HL-60 (cell line): Measurements from ENCODE around the gene CREB3L1.

ENCODE experiments used
- DNase-seq, 2 experiments: peaks; one replicate each; pipeline ENCODE4 v3.0.0-alpha.2; 2010 to 2020; ENCODE audit warnings: low read depth in 1 of 2, low spot score in 1 of 2
- H3K27ac ChIP-seq: fragments of 250-450 bp; sonication (Bioruptor Pico); replicated peaks from 2 replicates; pipeline ENCODE4 v1.5.1; 2020; ENCODE audit warnings: mild to moderate bottlenecking, moderate library complexity
- H3K27me3 ChIP-seq: fragments of 250-450 bp; sonication (Bioruptor Pico); 2 replicates; pipeline ENCODE4 v1.5.1; 2021; ENCODE audit warnings: mild to moderate bottlenecking, moderate library complexity; ENCODE audit not compliant: insufficient read depth, poor library complexity, severe bottlenecking
- H3K4me3 ChIP-seq: replicated peaks from 2 replicates; pipeline ENCODE4 v1.5.1; 2011; ENCODE audit warnings: mild to moderate bottlenecking, control low read depth, low read length; ENCODE audit not compliant: insufficient read depth
- CTCF ChIP-seq: IDR thresholded peaks from one replicate; pipeline ENCODE4 v1.5.1; 2011; ENCODE audit warnings: low read length, control low read depth, inconsistent platforms; ENCODE audit not compliant: insufficient read depth
- GABPA ChIP-seq: IDR thresholded peaks from 2 replicates; pipeline ENCODE4 v1.6.1; 2012; ENCODE audit warnings: low read depth
- POLR2AphosphoS5 ChIP-seq: IDR thresholded peaks from 2 replicates; pipeline ENCODE4 v1.6.1; 2012; ENCODE audit warnings: low read depth
- SPI1 ChIP-seq: IDR thresholded peaks from 2 replicates; pipeline ENCODE4 v1.6.1; 2012; ENCODE audit warnings: low read depth, mild to moderate bottlenecking, borderline replicate concordance
- TF ChIP-seq, protein P1 (sequence below): IDR thresholded peaks from 2 replicates; pipeline ENCODE4 v1.6.1; 2012; ENCODE audit warnings: low read depth; ENCODE audit not compliant: insufficient replicate concordance

CREB3L1 gene

GRCh38 chr11:46335271-46335670 is 57.8 kb downstream of the CREB3L1 start:
- H3K27me3 ChIP-seq = no peaks in the 10 kb centered on the region
- H3K27ac ChIP-seq = peak overlapping the region; percentile 64
- no peak for DNase-seq
- TF ChIP-seq GABPA = no peak
- H3K4me3 ChIP-seq = no peak overlapping the region

GRCh38 chr11:46335890-46336562 is 58.6 kb downstream of the CREB3L1 start:
- peak overlapping the region; percentile 64 for H3K27ac ChIP-seq

DNA sequence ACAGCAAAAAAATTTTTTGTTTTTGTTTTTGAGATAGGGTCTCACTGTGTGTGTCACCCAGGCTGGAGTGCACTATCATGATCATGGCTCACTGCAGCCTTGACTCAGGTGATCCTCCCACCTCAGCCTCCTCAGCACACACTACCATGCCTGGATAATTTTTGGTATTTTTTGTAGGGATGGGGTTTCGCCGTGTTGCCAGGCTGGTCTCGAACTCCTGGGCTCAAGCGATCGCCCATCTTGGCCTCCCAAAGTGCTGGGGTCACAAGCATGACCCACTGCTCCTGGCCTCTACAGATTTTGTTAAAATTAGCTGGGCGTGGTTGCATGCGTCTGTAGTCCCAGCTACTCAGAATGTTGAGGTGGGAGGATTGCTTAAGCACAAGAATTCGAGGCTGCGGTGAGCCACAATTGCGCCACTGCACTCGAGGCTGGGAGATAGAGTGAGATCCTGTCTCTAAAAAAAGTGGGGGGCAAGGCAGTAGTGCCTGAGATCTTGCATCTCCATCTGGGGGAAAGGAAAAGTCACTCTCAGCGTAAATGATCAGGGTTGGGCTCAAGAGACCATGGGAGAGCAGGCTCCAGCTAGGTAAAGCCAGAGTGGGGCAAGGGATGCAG is 59.2 kb downstream of the CREB3L1 start:
- peak; percentile 98 to 99 for DNase-seq
- H3K27ac ChIP-seq = peak overlapping the region; percentile 64
- H3K27me3 ChIP-seq = no peaks in the 10 kb centered on the region
- H3K4me3 ChIP-seq = no peak overlapping the region
- peak; percentile 99 for TF ChIP-seq POLR2AphosphoS5
- no peak for TF ChIP-seq CTCF

More at GRCh38 chr11:46335890-46336562, 58.6 kb downstream of the CREB3L1 start:
- no peaks in the 10 kb centered on the region for H3K27me3 ChIP-seq
- DNase-seq = peak in 1 of 2 experiments; percentile 67
- no peak overlapping the region for H3K4me3 ChIP-seq
- TF ChIP-seq POLR2AphosphoS5 = no peak
- TF ChIP-seq SPI1 = peak; percentile 19; the same call in 1 of the 2 replicates

DNA sequence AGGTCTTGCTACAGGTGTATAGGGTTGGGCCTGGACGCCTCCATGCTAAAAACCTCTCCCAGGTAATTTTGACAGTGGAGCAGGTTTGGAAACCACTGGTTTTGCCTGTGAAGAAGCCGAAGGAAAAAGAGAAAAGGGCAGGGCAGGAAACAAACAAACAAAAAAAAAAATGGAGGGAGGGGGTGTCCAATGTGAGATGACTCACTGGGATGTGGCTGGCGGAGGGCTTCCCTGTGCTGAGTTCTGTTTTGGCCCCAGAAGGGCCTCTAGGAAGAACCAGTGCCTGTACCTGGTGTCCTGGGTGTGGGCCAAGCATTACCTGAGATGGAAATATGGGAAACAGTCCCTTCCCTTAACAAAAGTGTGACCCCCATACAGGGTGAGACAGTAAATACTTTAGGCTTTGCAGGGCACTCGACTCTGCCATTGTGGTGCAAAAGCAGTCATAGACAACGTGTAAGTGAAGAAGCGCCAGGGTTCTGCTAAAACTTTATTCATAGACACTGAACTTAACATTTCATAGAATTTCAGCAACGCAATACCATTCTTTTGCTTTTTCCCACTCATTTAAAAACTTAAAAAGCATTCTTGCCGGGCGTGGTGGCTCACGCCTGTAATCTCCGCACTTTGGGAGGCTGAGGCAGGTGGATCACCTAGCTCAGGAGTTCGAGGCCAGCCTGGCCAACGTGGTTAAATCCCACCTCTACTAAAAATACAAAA is 60.3 kb downstream of the CREB3L1 start:
- Histone ChIP-seq H3K27ac (no peak overlapping the region), H3K4me3 (no peak overlapping the region), H3K27me3 (no peaks in the 10 kb centered on the region)
- no peak for DNase-seq
- no peak for TF ChIP-seq POLR2AphosphoS5
- TF ChIP-seq, protein P1, sequence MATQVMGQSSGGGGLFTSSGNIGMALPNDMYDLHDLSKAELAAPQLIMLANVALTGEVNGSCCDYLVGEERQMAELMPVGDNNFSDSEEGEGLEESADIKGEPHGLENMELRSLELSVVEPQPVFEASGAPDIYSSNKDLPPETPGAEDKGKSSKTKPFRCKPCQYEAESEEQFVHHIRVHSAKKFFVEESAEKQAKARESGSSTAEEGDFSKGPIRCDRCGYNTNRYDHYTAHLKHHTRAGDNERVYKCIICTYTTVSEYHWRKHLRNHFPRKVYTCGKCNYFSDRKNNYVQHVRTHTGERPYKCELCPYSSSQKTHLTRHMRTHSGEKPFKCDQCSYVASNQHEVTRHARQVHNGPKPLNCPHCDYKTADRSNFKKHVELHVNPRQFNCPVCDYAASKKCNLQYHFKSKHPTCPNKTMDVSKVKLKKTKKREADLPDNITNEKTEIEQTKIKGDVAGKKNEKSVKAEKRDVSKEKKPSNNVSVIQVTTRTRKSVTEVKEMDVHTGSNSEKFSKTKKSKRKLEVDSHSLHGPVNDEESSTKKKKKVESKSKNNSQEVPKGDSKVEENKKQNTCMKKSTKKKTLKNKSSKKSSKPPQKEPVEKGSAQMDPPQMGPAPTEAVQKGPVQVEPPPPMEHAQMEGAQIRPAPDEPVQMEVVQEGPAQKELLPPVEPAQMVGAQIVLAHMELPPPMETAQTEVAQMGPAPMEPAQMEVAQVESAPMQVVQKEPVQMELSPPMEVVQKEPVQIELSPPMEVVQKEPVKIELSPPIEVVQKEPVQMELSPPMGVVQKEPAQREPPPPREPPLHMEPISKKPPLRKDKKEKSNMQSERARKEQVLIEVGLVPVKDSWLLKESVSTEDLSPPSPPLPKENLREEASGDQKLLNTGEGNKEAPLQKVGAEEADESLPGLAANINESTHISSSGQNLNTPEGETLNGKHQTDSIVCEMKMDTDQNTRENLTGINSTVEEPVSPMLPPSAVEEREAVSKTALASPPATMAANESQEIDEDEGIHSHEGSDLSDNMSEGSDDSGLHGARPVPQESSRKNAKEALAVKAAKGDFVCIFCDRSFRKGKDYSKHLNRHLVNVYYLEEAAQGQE = no peak
- no peak for TF ChIP-seq SPI1
- TF ChIP-seq CTCF = no peak
- TF ChIP-seq GABPA = no peak

- peak overlapping the region; percentile 32 for H3K27ac ChIP-seq
- no peak for TF ChIP-seq CTCF
- TF ChIP-seq, protein P1 = no peak
- TF ChIP-seq GABPA = no peak
- no peak for TF ChIP-seq SPI1
- TF ChIP-seq POLR2AphosphoS5 = no peak
- no peaks in the 10 kb centered on the region for H3K27me3 ChIP-seq
- no peak for DNase-seq
- H3K4me3 ChIP-seq = no peak overlapping the region
Measured at GRCh38 chr11:46338636-46338987, 61.1 kb downstream of the CREB3L1 start.
